GM23248 (cell line): Measurements from ENCODE around the gene ATP9A.

Experiments
- EZH2 ChIP-seq: fragments of 200-600 bp; sonication (generic); IDR thresholded peaks from 2 replicates; pipeline ENCODE4 v1.6.1; 2018; ENCODE audit warnings: antibody characterized with exemption, mild to moderate bottlenecking; ENCODE audit not compliant: insufficient read depth, poor library complexity, severe bottlenecking
- EZH2phosphoT487 ChIP-seq: fragments of 200-600 bp; sonication (generic); IDR thresholded peaks from 2 replicates; pipeline ENCODE4 v1.6.1; 2018; ENCODE audit warnings: antibody characterized with exemption, moderate library complexity, mild to moderate bottlenecking, low read depth; ENCODE audit not compliant: insufficient read depth

GRCh38 chr20:51807720-51808250 is 39.6 kb upstream of the ATP9A start:
- no peak for TF ChIP-seq EZH2phosphoT487
- TF ChIP-seq EZH2, result no peak
